Rectal smooth muscle tissue (tissue), 1 donor: ENCODE data around the gene PHF2.

Experiments
- H3K27ac ChIP-seq: one replicate; pipeline ENCODE4 v1.7.0; 2013; ENCODE audit warnings: low read depth, low read length, inconsistent platforms
- H3K27me3 ChIP-seq: one replicate; pipeline ENCODE4 v1.7.0; 2013; ENCODE audit warnings: low read length; ENCODE audit not compliant: control insufficient read depth, insufficient read depth
- H3K36me3 ChIP-seq: one replicate; pipeline ENCODE4 v1.7.0; 2013; ENCODE audit warnings: low read length; ENCODE audit not compliant: control insufficient read depth, insufficient read depth
- H3K4me1 ChIP-seq: one replicate; pipeline ENCODE4 v1.7.0; 2013; ENCODE audit warnings: low read length; ENCODE audit not compliant: control insufficient read depth, insufficient read depth
- H3K4me3 ChIP-seq: one replicate; pipeline ENCODE4 v1.7.0; 2013; ENCODE audit warnings: low read length
- H3K9ac ChIP-seq: one replicate; pipeline ENCODE4 v1.7.0; 2013; ENCODE audit warnings: low read length

Gene PHF2

GRCh38 chr9:93674580-93675335 is 98.4 kb downstream of the PHF2 start:
- Histone ChIP-seq H3K27me3 (no peaks in the 10 kb centered on the region), H3K4me3 (no peak overlapping the region), H3K36me3 (peaks cover 17% of the 10 kb centered on the region), H3K4me1 (peaks cover 4% of the 10 kb centered on the region), H3K27ac (no peak overlapping the region), H3K9ac (no peak overlapping the region)

DNA sequence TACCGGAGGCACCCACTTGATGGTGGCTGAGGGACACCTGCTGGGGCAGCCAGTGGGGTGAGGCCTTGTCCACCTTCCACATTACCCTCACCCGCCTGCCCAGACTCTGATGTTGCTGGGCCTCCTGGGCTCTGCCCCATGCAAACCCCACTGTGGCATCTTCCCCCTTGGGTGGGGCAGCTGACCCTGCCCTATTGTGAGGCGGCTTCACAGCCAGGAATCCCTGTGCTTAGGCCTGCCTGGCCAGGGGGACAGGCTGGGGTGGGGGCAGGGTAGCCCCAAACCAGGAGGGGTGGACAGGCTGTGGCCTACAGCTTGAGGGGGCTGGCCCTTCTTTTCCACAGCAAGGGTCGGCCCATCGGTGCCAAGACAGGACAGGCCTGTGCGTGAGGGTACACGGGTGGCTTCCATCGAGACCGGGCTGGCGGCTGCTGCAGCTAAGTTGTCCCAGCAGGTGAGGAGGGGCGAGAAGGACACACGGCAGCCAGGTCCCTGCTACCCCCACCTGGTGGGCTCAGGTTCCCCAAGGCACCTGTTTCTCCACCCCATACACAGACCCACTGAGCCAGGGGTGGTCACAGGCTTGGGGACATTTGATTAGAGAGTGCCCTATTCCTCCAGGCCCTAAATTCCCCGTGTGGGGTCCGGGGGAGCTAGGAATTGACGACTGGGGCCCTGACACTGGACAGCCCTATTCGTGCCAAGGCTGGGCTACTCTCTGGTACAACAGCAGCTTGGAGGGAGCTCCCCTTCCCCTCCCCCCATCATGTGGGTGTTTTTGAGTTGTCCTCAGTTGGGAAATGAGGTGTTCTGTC is 99.2 kb downstream of the PHF2 start:
- no peak overlapping the region for H3K27ac ChIP-seq
- H3K36me3 ChIP-seq, result peaks cover 17% of the 10 kb centered on the region
- H3K4me1 ChIP-seq, result peaks cover 4% of the 10 kb centered on the region
- no peak overlapping the region for H3K4me3 ChIP-seq
- H3K27me3 ChIP-seq, result no peaks in the 10 kb centered on the region
- no peak overlapping the region for H3K9ac ChIP-seq

GRCh38 chr9:93676310-93677047 is 100.1 kb downstream of the PHF2 start:
- peaks cover 17% of the 10 kb centered on the region for H3K36me3 ChIP-seq
- no peak overlapping the region for H3K4me3 ChIP-seq
- H3K27ac ChIP-seq, result no peak overlapping the region
- H3K9ac ChIP-seq, result no peak overlapping the region
- peaks cover 4% of the 10 kb centered on the region for H3K4me1 ChIP-seq
- H3K27me3 ChIP-seq, result no peaks in the 10 kb centered on the region

- Histone ChIP-seq H3K4me3 (no peak overlapping the region), H3K4me1 (peaks cover 4% of the 10 kb centered on the region), H3K27me3 (no peaks in the 10 kb centered on the region), H3K27ac (no peak overlapping the region), H3K9ac (no peak overlapping the region), H3K36me3 (peaks cover 17% of the 10 kb centered on the region)
Measured at GRCh38 chr9:93677048-93677571, 100.7 kb downstream of the PHF2 start.

DNA sequence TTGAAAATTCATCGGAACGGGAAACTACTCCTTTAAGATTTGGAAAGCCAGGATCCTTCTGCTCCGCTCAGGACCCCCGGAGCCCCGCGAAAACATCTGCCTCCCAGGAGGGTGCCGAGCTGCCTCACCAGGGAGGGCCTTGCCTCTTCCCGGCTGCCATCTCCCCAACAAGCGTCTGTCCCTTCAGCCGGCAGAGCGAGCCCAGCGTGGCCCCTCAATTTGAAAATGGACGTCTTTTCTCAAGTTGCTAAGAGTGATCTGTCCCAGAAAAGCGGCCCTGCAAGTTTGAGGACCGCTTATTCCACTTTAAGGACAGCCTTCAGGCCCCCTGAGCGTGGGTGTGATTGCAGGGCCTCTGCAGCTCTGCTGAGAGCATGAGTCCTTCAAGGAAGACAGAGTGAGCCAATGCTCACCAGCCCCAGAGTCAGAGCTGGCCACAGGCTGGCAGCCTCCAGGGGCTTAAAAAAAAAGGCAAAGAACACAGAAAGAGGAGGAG is 101.3 kb downstream of the PHF2 start:
- Histone ChIP-seq H3K9ac (no peak overlapping the region), H3K4me3 (no peak overlapping the region), H3K27me3 (no peaks in the 10 kb centered on the region), H3K36me3 (peaks cover 16% of the 10 kb centered on the region), H3K4me1 (peaks cover 2% of the 10 kb centered on the region), H3K27ac (no peak overlapping the region)

DNA sequence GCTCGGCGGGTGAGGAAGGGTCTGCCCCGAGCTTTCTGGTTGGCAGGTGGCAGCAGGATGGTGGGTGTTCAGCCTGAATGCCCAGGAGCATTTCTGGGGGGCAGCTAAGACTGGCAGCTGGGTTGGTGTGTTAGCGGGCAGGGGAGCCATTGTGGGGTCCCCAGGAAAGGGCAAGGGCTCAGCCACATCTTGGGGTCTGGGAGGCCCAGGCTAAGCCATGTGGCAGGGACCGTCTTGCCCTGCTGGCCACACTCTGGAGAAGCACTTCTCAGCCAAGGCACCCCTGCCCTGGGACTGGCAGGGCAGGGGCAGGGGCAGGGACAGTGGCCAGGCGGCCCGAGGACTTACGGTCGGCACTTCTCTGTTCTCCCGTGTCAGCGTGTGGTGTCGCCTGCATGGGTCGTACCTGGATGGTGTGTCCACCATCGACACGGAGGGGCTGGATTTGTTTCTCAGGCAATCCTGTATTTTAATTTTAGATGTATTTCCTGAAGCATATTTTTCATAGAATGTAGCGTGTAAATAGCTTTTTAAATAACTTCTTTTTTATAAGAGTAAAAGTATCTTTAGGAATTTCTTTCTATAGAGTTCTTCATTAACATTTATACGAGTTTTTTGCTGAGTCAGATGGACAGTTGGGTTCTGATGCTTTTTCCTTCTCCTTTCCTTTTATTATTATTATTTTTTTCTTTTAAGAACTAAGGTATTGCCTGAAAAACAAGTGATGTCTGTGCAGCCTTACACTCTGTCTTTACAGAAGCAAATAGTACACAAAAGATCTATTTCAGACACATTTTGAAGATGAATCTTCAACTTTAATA is 102.0 kb downstream of the PHF2 start:
- no peak overlapping the region for H3K27ac ChIP-seq
- H3K4me1 ChIP-seq, result no peaks in the 10 kb centered on the region
- no peaks in the 10 kb centered on the region for H3K27me3 ChIP-seq
- H3K9ac ChIP-seq, result no peak overlapping the region
- peaks cover 14% of the 10 kb centered on the region for H3K36me3 ChIP-seq
- H3K4me3 ChIP-seq, result no peak overlapping the region

DNA sequence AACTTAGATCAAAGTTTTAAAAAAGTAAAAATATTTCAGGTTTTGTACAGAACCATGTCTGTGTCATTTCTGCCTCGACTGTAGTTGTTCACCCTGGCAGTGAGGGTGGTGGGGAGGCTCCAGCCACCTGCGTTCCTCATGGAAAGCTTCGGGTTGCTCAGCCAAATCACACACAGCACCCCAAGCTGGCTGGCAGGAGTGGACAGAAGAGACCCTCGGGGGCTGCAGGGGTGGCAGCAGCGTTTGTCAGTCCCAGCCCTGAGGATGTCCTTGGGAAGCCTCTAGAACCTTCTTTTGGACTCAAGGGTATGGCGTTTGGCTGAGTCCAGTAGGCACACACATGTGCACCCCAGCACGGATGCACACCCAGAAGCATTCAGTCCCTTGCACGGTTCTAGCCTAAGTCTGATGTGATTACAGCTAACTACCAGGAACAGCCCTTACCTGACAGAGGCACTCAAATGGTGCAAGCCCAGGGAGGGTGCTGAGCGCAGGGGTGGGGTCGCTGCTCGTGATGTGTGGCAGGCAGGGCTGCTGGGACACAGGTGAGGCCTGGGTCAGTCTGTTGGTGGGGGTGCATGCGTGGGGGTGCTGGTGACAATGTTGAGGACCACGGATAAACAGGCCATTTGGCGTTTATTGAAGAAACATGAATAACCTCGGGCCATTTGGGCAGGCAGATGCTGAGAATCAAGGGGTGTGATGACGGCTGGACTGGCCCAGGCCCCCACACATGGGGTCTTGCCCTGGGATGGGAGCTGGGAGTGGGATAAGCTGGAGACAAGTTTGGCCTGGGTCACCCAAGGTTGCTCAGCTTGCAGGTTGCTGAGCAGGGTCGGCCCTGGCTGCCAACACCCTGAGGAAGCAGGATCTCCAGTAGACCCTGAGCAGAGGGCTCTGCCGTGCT is 103.4 kb downstream of the PHF2 start:
- H3K27ac ChIP-seq, result no peak overlapping the region
- H3K4me3 ChIP-seq, result no peak overlapping the region
- peaks cover 6% of the 10 kb centered on the region for H3K36me3 ChIP-seq

GRCh38 chr9:93680443-93681268 is 104.3 kb downstream of the PHF2 start:
- H3K36me3 ChIP-seq, result no peaks in the 10 kb centered on the region
- H3K9ac ChIP-seq, result no peak overlapping the region
- H3K4me1 ChIP-seq, result no peaks in the 10 kb centered on the region

More for the DNA sequence above, 103.4 kb downstream of the PHF2 start:
- no peaks in the 10 kb centered on the region for H3K4me1 ChIP-seq
- H3K9ac ChIP-seq, result no peak overlapping the region
- H3K27me3 ChIP-seq, result no peaks in the 10 kb centered on the region

DNA sequence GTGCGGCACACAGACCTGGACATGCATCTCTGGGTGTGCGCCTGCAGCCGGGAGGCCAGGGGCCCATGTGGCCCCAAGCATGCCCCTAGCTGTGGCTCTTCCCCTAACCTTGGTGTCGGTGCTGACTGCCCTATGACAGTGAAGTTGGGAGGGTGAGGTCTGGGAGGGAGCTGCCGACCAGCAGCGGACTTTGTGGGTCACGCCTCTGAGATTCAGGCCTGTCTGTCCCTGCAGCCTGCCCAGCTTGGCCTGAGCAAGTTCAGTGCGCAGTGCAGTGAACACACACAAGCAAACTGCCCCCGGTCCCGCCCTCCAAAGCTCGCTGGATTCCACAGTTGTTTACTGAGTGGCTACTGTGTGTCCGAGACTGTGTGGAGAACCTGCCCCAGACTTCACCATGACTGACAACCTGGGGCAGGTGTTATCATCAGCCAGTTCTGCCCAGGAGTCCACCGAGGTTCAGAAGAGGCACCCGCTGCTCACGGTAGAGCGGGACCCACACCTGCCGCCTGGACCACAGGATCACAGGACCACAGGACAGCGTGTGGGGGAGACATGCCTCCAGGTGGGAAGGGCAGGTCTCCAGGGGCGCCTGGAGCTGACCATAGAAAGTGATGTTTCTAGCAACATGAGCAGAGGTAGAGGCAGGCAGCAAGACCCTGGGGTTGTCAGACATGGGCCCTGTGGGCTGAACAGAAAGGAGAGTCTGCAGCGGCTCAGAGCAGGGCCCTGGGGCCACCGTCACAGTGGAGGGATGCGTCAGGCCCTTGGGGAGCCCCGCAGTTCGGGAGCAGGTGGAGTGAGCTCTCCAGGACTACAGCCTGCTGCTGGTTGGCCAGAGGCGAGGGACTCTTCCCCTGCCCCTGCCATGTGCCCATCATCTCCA is 105.1 kb downstream of the PHF2 start:
- H3K27ac ChIP-seq, result no peak overlapping the region
- no peak overlapping the region for H3K9ac ChIP-seq
- H3K4me1 ChIP-seq, result no peaks in the 10 kb centered on the region
- no peaks in the 10 kb centered on the region for H3K27me3 ChIP-seq
- H3K4me3 ChIP-seq, result no peak overlapping the region
- no peaks in the 10 kb centered on the region for H3K36me3 ChIP-seq

More at GRCh38 chr9:93680443-93681268, 104.3 kb downstream of the PHF2 start:
- H3K27ac ChIP-seq, result no peak overlapping the region
- no peaks in the 10 kb centered on the region for H3K27me3 ChIP-seq
- no peak overlapping the region for H3K4me3 ChIP-seq
